Measurements from ENCODE around the gene RAB11FIP4.

Gene RAB11FIP4

DNA sequence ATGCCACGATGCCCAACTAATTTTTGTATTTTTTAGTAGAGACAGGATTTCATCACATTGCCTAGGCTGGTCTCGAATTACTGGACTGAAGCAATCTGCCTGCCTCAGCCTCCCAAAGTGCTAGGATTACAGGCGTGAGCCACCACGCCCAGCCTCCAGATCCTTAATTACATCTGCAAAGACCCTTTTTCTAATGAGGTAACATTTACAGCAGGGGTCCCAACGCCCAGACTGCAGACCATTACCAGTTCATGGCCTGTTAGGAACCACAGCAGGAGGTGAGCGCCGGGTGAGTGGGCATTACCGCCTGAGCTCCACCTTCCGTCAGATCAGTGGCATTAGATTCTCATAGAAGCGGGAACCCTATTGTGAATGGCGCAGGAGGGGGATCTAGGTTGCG lies 4.0 kb upstream of the RAB11FIP4 start:
- DNase-seq (ENCODE audit: low read depth) = no peak

DNA sequence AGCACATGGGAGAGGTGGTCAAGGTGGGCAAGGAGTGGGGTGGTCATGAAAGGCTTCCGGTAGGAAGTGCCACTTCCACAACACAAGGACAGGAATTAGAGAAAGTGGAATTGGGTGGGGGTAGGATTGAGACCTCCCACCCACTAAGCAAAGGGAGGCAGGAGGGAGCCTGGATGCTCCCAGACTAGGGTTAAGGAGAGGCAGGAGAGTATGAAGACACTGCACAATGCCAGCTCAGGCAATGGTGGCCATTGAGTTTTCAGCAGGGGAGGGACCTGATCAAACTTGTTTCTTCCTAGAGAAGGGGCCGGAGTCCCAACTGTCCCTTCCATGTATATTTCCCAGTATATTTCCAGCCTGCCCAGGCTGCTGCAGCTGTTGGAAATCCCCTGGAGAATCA lies 3.1 kb upstream of the RAB11FIP4 start:
- no peak for DNase-seq (ENCODE audit: low read depth)

DNA sequence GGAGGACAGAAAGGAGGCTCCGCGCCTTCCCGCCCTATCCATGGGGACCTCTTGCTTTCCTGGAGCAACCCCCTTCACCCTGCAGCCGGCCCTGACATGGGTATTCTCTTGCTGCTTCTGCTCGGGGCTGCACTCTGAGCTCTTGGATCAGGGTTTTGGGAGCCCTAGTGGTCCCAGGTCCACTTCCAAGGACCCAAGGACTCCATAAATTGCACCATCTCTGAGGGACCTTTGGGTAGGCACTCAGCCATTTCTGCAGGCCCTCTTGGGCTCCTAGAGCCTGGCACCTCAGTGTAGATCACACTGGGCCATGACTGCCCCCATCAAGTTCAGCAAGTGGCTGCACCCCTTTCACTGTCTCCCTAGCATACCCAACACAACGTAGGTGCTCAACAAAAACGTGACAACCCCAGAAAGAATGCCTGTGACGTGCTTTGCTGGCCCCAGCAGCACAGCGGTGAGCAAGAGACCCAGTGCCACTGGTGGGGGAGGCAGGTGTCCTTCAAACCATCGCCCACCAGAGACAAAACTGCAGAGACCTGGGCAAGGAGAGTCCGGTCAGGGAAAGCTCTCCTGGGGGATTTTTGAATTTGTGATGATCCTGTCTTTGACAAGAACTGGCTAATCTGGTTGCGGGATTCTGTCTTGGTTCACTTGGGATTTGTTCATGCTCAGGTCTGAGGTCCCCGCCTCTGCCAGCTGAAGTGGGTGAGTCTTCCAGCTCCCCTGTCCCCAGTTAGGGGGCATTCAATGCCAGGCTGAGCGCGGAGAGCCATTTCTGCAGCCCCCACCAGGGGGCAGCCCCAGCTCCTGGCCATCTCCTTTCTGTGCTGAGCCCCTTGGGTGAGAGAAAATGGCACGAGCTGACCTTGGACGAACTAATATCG lies 2.5 kb upstream of the RAB11FIP4 start:
- peak; percentile 34 for DNase-seq (ENCODE audit: low read depth)

DNA sequence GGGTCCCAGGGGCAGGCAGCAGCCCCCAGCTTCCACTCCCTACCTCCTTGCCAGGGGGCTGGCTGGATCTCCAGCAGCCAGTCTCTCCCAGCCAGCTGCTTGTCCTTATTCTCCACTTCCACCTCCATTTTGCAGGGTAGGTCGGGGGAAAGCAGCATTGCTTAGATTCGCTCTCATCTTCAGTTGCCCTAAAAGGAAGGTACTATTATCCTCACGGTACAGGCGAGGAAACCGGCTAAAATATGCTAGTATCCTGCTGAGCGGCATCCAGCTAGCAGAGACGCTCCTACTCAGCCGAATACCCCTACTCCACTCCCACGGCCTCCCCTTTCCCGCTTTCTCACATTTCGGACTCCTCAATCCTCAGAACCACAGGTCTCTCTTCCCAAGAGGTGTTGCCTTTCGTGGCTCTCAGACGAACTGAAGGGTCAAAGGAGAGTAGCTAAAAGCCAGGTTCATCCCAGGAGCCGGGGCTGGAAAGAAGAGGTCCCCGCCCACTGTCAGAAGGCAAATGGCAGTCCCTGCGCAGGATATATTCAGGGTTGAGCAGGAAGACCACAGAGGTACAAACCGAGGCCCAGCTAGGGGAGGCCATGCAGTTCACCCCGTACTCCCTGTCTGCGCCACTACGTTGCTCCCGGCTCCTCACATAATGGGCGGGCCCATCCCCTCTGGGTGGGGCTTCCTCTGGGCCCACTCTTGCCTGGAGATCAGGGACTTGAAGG lies 1.7 kb upstream of the RAB11FIP4 start:
- DNase-seq (ENCODE audit: low read depth) = no peak

DNA sequence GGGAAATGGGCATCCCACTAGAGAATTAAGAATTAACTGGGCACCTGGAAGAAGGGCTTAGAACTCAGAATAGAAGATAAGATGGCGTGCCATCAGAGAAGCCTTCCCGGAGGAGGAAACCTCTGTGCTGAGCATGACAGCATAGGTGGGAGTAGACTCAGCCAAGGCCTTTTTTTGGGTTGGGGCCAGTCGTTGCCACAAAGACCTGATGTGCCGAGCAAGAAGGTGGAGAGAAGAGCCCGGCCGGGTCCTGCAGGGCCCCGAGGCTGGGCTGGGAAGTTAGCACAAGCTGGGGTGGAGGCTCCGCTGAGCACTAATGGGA lies 1.1 kb upstream of the RAB11FIP4 start:
- DNase-seq (ENCODE audit: low read depth) = no peak

DNA sequence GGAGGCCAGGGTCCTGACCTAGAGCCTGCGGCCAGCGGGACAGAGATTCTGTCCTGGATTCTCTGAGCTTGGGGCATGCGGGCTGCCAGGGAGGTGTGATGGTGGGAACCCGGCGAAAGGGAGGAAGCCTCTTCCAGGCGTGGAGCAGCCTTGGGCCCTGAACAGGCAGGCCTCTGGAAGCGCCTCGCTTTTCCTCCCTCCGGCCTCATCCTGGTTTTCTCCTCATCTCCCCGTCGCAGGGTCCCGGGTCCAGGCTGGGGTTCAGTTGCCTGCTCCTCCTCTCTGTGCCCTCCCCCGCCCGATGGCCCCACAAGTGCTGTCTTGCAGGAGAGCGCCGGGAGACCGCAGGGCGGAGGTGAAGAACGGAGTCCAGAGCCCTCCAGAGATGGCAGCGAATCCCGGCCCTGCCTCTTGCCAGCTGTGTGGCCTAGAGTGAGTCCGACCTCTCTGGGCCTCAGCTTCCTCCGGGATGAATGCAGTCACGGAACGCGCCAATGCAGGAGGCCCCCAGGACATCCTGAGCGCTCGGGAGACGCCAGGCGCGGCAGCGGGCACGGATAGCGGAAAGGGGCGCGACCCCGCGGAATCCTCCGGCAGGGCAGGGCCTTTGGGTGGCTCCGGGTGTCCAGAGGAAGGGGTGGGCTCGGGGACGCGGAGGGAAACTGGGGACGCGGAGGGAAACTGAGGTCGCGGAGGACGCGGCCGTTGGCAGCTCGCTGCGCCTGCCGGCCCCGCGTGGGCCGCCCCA lies 553 bp upstream of the RAB11FIP4 start:
- no peak for DNase-seq (ENCODE audit: low read depth)

DNA sequence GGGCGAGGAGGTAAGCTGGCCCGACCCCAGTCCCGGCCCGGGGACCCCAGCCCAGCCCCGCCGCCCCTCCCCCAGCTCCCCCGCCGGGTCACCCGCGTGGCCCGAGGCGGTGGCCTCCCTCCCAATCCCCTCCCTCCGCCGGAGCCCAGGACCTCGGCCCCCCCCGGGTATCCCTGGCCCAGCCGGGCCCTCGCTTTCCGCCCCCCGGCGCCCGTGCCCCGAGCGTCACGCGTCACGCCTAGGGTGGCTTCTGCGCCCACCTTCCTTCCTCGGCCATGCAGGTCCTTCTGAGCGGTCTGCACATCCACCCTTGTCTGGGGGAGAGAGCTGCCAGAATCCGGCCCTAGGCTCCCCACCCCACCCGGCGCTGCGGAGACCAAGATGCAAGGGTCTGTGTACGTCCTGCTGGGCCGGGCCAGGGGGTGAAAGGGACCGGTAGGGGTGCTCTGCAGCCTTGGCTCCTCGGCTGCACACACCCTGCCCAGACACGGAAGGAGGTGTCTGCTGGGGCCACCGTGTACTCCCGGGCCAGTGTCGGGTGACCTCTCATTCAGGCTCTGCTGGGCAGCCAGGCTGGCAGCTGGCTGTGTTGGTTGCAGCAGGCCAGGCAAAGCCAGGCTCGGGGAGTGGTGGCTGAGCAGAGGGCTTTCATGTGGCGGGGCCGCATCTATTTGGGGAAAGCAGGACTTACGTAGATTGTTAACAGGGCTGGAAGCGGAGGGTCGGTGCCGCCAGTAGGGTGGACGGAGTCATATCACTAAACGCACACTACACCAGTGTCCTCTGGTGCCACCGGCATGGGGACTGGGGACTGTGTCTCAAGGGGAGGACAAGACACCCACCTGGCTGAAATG lies 754 bp downstream of the RAB11FIP4 start:
- DNase-seq (ENCODE audit: low read depth) = no peak

DNA sequence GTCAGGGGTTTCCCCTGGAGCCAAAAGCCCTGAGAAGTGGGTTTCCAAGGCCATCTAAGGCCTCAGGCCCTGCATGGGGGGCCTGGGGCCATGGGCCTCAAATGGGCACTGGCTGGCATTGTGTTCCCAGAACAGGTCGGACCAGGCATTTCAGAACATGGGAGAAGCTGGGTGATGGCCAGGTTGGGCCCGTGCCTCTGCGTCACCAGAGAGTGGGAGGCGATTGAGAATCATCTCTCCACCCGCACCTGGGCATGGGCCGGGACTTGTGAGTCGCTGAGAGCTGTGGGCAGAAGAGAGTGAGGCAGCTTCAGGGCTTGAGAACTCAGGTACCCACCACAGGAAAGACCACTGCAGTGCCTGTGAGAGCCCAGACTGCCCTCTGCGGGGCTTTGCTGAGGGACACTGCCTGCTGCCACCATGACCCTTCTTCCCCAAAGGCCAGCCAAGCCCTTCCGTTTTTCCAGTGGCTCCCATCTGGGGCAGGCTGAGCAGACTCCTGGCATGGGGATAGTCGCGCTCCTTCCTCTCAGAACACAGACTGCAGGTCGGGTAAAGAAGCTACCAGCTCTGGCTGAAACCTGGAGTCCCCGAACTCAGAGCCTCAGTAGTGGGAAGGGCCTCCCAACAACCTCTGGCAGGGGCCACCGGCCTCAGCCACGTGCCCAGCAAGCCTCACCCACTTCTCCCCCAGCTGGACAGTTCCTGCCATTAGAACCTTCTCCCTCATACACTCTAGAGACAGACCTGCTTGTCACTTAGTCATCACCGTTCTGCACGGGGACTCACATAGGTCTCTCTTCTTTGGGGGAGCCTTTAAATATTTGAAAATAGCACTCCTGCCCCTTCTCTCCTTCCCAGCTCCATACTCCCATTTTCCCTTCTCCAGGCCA lies 1.6 kb downstream of the RAB11FIP4 start:
- DNase-seq (ENCODE audit: low read depth) = no peak

DNA sequence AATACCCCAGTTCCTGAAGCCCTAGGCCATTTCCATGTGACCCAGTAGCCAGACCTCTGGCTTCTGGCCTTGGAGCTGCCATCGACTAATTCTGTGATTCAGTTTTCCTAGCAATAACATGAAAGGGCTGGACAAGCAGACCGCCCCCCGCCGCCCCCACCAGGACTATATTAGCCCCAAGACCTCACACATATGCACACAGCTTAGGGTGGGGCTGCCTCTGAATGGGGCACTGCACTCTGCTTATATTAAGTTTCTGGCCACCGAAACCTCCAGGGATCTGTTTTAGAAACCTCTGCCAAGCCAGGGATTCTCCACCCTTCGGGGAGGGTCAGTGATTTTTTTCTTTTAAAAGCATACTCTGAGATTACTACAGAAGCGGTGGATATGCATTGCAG lies 2.3 kb downstream of the RAB11FIP4 start:
- no peak for DNase-seq (ENCODE audit: low read depth)

DNA sequence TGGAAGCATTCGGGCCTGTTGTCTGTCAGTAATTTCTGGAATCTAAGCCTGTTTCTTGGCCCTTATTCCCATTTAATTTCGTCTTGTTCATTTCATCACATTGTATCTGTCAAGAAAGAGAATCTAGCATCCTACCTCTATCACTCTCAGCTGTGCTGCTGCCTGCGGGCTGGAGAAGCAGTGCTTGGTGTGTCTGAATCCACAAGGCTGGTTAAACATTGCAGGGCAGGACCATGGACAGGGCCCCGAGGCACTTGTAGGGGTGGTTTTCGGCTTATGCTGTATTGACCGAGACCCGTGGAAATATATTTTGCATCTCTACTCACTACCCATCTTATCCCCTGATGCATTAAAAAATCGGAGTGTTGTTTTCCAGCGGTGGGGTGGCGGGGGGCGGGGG lies 3.1 kb downstream of the RAB11FIP4 start:
- no peak for DNase-seq (ENCODE audit: low read depth)

DNA sequence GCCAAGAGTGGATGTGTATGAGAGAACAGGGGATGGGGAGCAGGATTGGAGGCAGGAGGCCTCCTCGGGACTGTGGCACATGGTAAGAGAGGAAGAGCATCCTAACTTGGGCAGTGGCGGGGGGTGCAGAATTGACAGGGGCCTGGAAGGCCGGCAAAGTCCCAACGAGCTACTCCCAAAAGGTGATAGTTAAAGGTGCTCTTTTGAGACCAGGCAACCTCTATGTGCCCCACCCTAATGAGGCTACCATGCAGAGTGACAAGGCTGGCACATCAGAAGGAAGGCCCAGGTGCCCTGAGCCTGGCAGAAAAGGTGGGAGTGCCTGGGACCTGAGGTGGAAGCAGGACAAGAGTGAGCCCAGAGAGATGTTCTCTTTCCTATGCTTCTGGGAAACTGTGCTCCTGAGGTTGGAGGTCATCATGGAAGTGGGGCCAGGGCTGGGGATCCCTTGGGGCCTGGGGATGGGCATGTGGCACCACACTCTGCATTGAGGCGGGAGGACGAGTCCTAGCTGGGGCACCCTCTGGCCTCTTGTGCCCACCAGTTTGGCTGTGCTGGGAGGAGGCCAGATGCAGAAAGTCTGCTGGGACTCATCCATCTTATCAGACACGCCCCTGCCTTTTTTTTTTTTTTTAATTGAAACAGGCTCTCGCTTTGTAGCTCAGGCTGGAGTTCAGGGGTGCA lies 5.9 kb downstream of the RAB11FIP4 start:
- no peak for DNase-seq (ENCODE audit: low read depth)

DNA sequence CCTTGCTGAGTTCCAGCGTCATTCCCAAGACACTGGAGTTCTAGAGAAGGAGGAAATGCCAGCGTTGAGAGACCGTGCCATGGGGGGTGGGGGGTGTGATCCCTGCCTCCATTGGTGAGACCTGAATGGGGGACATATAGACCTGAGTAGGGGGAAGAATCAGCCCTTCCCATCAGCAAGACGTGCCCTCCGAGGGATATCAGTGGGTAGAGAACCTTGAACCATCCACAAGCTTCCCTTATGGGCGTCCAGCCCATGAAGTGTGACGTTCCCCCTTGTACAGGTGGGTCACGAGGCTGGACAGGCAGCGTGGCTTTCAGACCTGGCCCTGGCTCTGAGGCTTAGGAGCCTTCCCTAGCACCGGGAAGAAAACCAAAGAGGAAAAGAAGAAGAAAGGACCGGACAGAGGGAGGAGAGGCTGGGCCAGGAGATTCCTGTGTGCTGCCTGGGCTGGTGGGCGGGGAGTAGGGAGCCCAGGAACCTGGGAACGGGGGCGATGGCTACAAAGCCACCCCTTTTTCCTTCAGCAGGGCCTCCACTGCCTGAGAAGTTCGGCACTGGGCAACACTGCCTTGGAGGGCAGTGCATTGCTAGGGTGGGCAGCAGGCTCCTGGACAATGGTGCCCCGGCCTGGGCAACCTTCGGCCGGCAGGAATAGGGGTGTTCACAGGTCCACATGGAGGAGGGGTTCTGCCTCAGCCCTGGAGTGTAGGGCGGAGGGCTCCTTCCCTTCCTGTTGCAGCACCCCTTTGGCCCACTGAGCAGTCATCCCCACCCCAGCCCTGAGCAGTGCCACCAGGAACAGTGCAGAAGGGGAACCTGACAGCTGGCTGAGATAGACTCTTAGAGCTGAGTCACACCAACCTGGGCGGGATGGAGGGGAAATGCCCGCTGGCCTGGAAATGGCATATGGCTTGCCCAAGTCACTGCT lies 7.2 kb downstream of the RAB11FIP4 start:
- DNase-seq (ENCODE audit: low read depth) = no peak

DNA sequence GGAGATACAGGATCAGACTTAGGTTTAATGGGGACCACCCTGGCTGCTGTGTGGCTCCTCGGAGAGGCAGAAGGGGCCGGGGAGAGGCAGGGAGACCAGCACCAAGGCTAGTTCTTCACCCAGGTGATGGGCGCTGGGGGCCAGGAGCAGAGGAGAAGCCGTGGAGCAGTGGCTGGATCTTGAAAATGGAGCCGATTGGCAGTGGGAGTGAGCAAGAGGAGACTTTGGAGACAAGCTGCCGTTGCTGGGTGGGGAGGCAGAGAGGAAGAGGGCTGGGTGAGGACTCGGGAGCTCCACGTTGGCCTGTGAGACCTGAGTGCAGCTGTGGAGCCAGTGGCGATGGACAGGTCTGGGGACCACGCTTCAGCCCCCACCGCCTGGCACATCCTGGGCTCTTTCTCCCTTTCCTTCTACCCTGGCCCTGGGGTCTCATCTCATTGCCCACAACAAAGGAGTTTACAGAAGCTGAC lies 9.0 kb downstream of the RAB11FIP4 start:
- DNase-seq (ENCODE audit: low read depth) = no peak

DNA sequence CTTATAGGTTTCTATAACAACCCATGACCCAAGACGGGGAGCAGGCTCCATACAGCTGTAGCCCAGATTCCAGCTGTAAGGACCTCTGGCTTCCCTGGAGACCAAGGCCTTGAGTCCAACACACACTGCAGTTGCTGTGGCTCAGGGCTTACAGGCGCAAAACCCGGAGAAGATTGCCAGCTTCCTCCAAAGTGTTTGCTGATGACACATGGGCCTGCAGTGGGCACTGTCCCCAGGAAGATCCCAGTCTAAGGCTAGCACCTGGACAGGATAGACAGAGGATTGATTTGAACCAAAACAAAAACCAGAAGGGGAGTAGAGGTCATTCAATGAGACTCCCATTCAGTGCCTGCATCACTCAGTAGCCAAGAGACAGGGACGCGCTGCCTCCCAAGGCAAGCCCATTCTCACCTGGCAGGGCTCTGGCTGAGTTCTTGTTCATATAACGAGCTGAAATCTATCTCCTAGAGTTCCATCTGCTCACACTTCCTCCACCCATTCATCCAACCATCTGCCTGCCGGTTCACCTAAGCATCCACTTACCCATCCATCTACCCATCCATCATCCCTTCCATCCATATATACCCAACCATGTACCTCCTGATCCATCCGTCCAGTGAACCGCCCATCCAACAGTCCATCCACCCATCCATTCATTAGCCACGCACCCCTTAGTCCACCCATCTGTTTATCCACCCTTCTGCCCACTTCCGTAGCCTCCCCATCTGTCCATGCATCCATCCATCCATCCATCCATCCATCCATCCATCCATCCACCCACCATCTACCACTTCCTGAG lies 10.2 kb downstream of the RAB11FIP4 start:
- DNase-seq (ENCODE audit: low read depth) = no peak

DNA sequence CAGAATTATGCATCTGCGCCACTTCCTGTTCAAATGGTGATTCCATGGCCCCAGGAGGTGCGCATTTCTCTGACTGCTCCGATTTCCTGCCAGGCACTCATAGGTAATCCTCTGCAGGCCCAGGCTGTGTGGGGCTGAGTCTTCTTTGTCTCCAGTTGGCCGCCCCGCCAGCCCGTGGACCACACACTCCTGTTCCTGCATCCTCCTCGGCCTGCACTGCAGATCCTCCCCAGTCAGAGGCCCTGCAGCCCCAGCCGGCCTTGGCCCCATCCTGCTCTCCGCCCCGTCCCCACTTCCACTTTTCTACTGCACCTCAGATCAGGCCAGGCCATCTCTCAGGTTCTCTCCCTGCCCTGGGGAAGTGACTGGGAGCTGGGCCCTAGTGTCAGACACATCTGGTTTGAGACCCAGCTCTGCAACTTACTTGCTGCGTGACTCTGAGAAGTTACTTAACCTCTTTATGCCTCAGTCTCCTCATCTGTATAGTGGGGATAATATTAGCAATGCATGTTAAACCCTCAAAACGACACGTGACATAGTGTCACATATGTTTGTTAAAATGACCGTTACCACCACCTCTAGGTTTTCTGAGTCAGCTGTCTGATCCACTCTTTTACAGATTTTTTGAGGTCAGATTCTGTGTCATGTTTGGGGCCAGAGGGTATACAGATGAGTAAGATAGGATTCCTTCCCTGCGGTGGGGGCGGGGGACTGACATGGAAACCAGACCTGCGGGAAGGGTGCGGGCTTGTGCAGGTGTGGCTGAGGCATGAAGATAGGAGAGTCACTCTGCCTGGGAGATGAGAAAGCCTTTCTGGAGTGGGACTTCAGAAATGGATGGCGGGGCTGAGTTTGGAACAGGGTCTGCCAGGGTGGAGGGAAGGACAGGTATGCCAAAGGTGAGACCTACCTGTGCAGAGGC lies 12.8 kb downstream of the RAB11FIP4 start:
- DNase-seq (ENCODE audit: low read depth) = no peak

DNA sequence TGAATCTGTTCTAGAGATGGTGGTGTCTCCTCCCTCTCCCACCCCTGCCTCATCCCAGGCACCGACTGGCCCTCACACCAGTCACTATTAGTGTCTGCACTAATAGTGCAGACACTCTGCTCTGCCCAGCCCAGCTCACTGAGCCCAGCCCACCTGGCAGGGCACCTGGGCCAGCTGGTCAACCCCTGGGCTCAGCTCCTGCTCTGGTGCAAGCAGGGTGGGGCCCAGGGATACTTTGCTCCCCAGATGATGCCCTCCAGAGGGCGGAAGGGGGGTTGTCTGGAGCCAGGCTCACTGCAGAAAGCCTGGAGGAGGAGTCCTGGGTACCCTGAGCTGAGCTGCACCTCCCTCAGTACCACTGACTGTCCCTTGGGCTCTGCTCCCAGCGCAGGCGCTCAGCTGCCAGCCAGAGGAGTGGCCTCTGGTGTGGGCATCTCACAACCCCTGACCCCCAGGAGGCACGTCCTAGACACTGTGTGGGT lies 14.5 kb downstream of the RAB11FIP4 start:
- DNase-seq (ENCODE audit: low read depth) = no peak

DNA sequence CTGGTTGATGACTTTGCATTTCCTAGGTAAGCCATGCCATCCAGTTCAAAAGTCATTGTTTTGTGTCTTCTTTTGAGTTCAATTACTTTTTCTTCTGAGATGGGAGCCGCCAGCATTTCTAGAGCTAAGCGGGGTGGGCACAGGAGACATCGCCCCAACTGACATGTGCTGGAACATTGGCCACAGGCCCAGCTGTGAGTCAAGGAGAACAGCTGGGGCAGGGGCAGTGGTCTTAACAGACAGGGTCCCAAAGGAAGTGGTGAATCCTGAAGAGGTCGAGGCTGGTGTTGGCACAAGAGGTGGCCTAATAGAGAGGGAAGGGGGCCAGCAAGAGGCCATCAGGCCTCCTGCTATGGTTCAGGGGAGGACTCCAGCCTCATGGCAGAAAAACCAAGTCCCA lies 17.1 kb downstream of the RAB11FIP4 start:
- no peak for DNase-seq (ENCODE audit: low read depth)

Measured in activated gamma-delta T cell treated with anti-CD3 and anti-CD28 coated beads, Interleukin-2, amount 50 U/mL, for 16 hours (primary cell).